GM06990 (cell line): Measurements from ENCODE around the gene DOC2B.

ENCODE experiments used
- DNase-seq: peaks from one replicate; pipeline ENCODE4 v3.0.0-alpha.2; 2011; ENCODE audit not compliant: insufficient read length; ENCODE audit errors: extremely low read depth
- H3K27me3 ChIP-seq: replicated peaks from 2 replicates; pipeline ENCODE4 v1.6.0; 2011; ENCODE audit warnings: low read length; ENCODE audit not compliant: control insufficient read depth, insufficient read depth
- H3K36me3 ChIP-seq: 2 replicates; pipeline ENCODE4 v1.5.1; 2011; ENCODE audit warnings: low read length; ENCODE audit not compliant: control insufficient read depth, insufficient read depth
- H3K4me3 ChIP-seq: replicated peaks from 2 replicates; pipeline ENCODE4 v1.5.1; 2011; ENCODE audit warnings: low read depth, mild to moderate bottlenecking, control low read depth, low read length
- TF ChIP-seq, protein P1 (sequence below): IDR thresholded peaks from 2 replicates; pipeline ENCODE4 v1.5.1; 2011; ENCODE audit warnings: low read length, control low read depth, mild to moderate bottlenecking, inconsistent platforms; ENCODE audit not compliant: insufficient read depth, poor library complexity, severe bottlenecking

The DOC2B gene

DNA sequence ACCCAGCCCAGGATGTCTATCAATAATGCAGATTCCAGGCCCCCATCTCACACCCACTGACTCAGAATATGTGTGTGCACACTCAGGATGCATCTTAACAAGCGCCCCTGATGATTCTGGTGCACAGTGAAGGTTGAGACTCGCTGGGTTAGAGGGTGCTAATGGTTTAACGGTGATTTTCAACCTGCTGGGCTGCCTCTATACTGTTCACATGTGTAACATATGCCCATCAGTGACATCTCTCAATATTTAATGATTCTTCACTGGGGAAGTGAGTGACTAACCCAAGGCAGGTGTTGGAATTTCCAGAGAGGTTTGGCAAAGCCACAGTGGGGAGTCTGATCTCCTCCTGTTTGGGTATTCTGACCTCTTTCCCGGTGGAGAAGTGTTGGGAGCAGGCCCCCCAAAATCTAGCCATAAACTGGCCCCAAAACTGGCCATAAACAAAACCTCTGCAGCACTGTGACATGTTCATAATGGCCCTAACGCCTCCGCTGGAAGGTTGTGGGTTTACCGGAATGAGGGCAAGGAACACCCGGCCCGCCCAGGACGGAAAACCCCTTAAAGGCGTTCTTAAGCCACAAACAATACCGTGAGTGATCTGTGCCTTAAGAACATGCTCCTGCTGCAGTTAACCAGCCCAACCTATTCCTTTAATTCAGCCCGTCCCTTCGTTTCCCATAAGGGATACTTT lies 4.1 kb upstream of the DOC2B start:
- peaks cover 2% of the 10 kb centered on the region; the same call in 1 of the 2 replicates for H3K27me3 ChIP-seq
- TF ChIP-seq, protein P1, sequence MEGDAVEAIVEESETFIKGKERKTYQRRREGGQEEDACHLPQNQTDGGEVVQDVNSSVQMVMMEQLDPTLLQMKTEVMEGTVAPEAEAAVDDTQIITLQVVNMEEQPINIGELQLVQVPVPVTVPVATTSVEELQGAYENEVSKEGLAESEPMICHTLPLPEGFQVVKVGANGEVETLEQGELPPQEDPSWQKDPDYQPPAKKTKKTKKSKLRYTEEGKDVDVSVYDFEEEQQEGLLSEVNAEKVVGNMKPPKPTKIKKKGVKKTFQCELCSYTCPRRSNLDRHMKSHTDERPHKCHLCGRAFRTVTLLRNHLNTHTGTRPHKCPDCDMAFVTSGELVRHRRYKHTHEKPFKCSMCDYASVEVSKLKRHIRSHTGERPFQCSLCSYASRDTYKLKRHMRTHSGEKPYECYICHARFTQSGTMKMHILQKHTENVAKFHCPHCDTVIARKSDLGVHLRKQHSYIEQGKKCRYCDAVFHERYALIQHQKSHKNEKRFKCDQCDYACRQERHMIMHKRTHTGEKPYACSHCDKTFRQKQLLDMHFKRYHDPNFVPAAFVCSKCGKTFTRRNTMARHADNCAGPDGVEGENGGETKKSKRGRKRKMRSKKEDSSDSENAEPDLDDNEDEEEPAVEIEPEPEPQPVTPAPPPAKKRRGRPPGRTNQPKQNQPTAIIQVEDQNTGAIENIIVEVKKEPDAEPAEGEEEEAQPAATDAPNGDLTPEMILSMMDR: no peak
- H3K4me3 ChIP-seq: no peak overlapping the region
- no peak for DNase-seq
- H3K36me3 ChIP-seq: no peaks in the 10 kb centered on the region

DNA sequence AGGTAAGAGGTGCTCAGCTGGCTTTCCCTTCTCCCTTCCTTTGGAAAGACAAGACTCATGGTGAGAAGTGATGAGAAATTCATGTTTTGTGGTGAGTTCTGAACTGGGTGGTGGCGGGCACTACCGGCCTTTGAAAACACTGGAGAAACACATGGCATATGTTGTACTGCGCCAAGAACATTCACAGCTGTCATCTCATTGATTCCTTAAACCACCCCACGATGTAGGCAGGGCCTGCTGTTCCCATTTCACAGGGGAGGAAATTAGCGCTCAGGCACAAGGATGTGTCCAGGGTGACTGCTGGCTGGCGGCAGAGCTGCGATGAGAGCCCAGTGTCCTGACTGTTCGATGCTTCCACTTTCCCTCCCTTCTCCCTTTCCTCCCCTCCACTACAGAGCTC lies 1.6 kb upstream of the DOC2B start:
- DNase-seq: no peak
- H3K4me3 ChIP-seq: no peak overlapping the region
- TF ChIP-seq, protein P1: no peak
- no peaks in the 10 kb centered on the region for H3K36me3 ChIP-seq
- peaks cover 5% of the 10 kb centered on the region for H3K27me3 ChIP-seq

DNA sequence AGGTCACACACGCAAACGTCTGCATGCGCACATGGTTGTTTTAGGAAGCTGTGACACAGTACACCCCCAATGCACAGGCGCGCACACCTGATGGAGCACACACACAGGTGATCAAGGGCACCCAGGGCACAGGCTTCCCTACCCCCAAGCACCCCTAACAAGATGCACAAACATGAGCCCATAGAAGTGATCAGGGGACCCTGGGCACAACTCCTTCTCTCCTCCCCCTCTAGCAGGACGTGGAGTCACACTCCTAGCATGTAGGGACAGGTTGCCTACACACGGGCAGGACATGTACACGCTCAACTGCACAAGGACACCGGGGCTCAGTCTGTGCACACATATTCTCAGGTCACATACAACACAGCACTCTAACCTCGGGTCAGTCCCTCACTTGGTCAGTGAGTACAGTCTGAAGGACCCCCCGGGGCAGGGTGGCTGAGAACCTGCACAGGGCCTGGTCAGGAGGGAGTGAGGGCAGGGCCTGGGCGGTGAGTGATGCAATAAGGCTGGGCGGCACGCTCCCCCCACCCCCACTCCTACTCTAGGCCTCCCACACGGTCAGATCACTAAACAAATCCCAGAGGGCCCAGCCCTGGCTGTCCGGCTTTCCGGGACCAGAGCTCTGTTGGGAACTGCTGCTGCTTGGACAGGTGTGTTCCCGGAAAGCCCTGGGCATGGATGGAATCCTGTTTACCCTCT lies 751 bp upstream of the DOC2B start:
- H3K27me3 ChIP-seq: peaks cover 5% of the 10 kb centered on the region
- DNase-seq: no peak
- no peak overlapping the region for H3K4me3 ChIP-seq
- TF ChIP-seq, protein P1: no peak
- no peaks in the 10 kb centered on the region for H3K36me3 ChIP-seq

DNA sequence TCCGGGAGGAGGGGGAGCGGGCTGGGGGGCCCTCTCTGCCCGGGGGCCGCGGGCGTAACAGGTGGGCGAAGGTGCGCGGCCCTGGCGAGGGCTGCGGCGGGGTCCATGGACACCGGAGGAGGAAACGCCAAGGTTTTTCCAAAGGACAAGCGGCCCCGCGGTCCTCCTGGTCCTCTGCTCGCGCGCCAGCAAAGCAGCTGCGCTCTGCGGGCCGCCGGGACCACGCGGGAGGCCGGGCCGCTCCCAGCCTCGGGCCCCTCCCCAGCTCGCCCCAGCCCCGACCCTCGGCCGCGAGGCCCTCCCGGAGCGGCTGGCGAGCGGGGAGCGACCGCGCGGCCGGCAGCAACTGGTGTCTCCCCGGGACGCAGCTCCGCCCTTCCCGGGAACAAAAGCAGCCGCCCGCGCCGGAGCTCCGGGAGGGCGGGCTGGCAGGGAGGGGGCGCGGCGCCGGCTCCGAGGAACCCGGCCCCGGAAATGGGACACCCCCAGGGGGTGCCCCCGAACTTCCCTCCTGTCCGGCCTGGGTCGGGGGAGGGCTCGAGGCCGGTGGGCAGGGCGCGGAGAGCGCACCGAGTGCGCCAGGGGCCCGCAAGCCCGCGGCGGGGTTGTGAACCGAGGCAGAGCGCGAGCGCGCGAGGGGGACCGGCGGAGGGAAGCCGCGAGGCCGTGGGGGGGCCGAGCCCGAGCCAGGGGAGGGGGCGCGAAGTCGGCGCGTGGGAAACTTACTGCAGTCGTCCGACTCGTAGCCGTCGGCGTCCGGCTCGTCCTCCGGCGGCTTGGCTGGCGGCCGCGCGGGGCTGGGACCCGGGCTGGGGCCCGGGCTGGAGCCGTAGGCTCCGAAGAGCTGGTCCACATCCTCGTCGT lies 837 bp downstream of the DOC2B start:
- H3K4me3 ChIP-seq: no peak overlapping the region
- no peak for DNase-seq
- H3K27me3 ChIP-seq: peaks cover 5% of the 10 kb centered on the region
- no peaks in the 10 kb centered on the region for H3K36me3 ChIP-seq
- TF ChIP-seq, protein P1: no peak

DNA sequence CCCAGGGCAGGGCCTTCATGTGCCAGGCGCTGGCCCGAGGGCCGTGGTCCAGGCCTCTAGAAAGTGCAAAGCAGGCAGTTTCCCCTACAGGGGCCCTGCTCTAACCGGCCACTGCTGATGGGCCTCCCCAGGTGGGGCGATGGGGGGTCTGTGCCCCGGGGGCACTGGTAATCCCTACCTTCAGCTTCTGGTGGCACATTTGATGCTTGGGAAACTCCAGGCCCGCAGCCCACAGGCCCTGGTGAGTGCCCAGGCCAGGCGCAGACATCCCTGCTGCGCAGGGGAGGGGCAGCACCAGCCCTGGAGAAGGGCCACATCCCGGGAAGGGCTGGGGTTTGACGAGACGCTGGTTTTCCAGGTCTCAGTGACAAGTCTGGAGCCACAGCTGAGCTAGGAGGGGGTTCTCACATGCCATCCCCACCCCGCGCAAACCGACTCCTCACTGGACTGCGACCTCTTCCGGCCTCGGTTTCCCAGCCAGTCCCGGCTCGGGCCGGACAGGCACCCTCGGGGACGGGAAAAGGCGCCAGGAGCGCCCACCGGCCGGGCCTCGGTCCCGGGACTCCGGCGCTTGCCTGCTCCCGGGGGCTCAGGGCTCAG lies 1.6 kb downstream of the DOC2B start:
- no peaks in the 10 kb centered on the region for H3K36me3 ChIP-seq
- TF ChIP-seq, protein P1: no peak
- DNase-seq: no peak
- H3K4me3 ChIP-seq: no peak overlapping the region
- peaks cover 5% of the 10 kb centered on the region for H3K27me3 ChIP-seq
